ENCODE data around the gene SLC34A3. TPM values are rescaled to one million over a fixed set of nuclear protein-coding genes. Genes with fewer than 3 reads are reported as not detected.

SLC34A3 gene
- total RNA-seq, 1 donor from 2014 or later: not detected

GRCh38 chr9:137247916-137248175 lies 17.1 kb downstream of the SLC34A3 start:
- Mint-ChIP-seq H3K27me3 (no peaks in the 10 kb centered on the region), H3K27ac (no peak overlapping the region), H3K9me3 (no peaks in the 10 kb centered on the region), H3K36me3 (ENCODE audit: low read depth) (peaks cover 14% of the 10 kb centered on the region), H3K4me1 (peaks cover 10% of the 10 kb centered on the region), H3K4me3 (no peak overlapping the region)
- DNase-seq (no peak), ATAC-seq (ENCODE audit: low read depth) (no peak)
- ChIA-PET CTCF (no interaction called here), POLR2A (interaction anchor here (0.7 kb wide), 1 partner anchor 481 kb away, joined by 4 read pairs; no protein-coding TSS in a partner anchor)
- TF ChIP-seq CTCF (IDR thresholded peaks at IDR 0.05): no peak
- intact Hi-C loops (cut with micrococcal nuclease): no loop called here

- DNase-seq: no peak
- no peak for TF ChIP-seq CTCF (IDR thresholded peaks at IDR 0.05)
- Mint-ChIP-seq H3K4me1 (peaks cover 7% of the 10 kb centered on the region), H3K4me3 (no peak overlapping the region), H3K27ac (no peak overlapping the region), H3K27me3 (no peaks in the 10 kb centered on the region), H3K9me3 (no peaks in the 10 kb centered on the region), H3K36me3 (ENCODE audit: low read depth) (peaks cover under 1% of the 10 kb centered on the region)
- ChIA-PET POLR2A (interaction anchor here (0.6 to 8.5 kb wide), 2 partner anchors 9 to 472 kb away, joined by 10 to 160 read pairs; partner anchors contain the start of gene TUBB4B), CTCF (no interaction called here)
- no peak for ATAC-seq (ENCODE audit: low read depth)
- intact Hi-C loops (cut with micrococcal nuclease): no loop called here
Measured at GRCh38 chr9:137250329-137251193, 19.9 kb downstream of the SLC34A3 start.

- no peak within 1 kb of the TSS for H3K27ac Mint-ChIP-seq
- H3K4me1 Mint-ChIP-seq: peaks cover 8% of the 10 kb centered on the region
- H3K4me3 Mint-ChIP-seq: no peak within 1 kb of the TSS
- peaks cover 3% of the 10 kb centered on the region for H3K36me3 Mint-ChIP-seq (ENCODE audit: low read depth)
- ChIA-PET CTCF (no interaction called here), POLR2A (interaction anchor here (0.6 to 8.5 kb wide), 2 partner anchors 9 to 473 kb away, joined by 10 to 160 read pairs; partner anchors contain the start of gene TUBB4B)
- H3K9me3 Mint-ChIP-seq: no peaks in the 10 kb centered on the region
- no peak for TF ChIP-seq CTCF (IDR thresholded peaks at IDR 0.05)
- H3K27me3 Mint-ChIP-seq: no peaks in the 10 kb centered on the region
- DNase-seq (no peak), ATAC-seq (ENCODE audit: low read depth) (no peak)
- intact Hi-C loops (cut with micrococcal nuclease): no loop called here
Measured at GRCh38 chr9:137251194-137251461, 20.4 kb downstream of the SLC34A3 start, which contains the start of gene STPG3. Gene STPG3, plus strand, starts transcription at chr9:137251286. Its CDS starts 1 bp downstream, at chr9:137251287.

GRCh38 chr9:137251490-137252268 lies 21.0 kb downstream of the SLC34A3 start:
- TF ChIP-seq CTCF (IDR thresholded peaks at IDR 0.05): no peak
- DNase-seq (no peak), ATAC-seq (ENCODE audit: low read depth) (no peak)
- no peak overlapping the region for H3K4me3 Mint-ChIP-seq
- ChIA-PET POLR2A (interaction anchor here (8.5 kb wide), 1 partner anchor 10 kb away, joined by 160 read pairs; the partner anchor contains the start of gene TUBB4B), CTCF (no interaction called here)
- H3K9me3 Mint-ChIP-seq: no peaks in the 10 kb centered on the region
- intact Hi-C loops (cut with micrococcal nuclease): no loop called here
- peaks cover 14% of the 10 kb centered on the region for H3K4me1 Mint-ChIP-seq
- H3K27ac Mint-ChIP-seq: no peak overlapping the region
- no peaks in the 10 kb centered on the region for H3K27me3 Mint-ChIP-seq
- H3K36me3 Mint-ChIP-seq (ENCODE audit: low read depth): peaks cover 4% of the 10 kb centered on the region

Measured in activated B cell treated with CpG ODN at 0.5 μM for 24 hours (primary cell).